GM12874 (cell line): ENCODE results near the gene BBC3.

Experiments used
- CTCF ChIP-seq: IDR thresholded peaks from 2 replicates; pipeline ENCODE4 v1.5.1; 2011; ENCODE audit warnings: low read depth, mild to moderate bottlenecking, control low read depth, low read length, moderate library complexity; ENCODE audit not compliant: insufficient read depth

Gene BBC3

GRCh38 chr19:47240556-47240955 lies 9.6 kb upstream of the BBC3 start:
- TF ChIP-seq CTCF, result no peak

- no peak for TF ChIP-seq CTCF
Measured at GRCh38 chr19:47239610-47240296, 8.8 kb upstream of the BBC3 start.

GRCh38 chr19:47239152-47239551 lies 8.2 kb upstream of the BBC3 start:
- no peak for TF ChIP-seq CTCF

GRCh38 chr19:47236072-47236675 lies 5.2 kb upstream of the BBC3 start:
- no peak for TF ChIP-seq CTCF

- TF ChIP-seq CTCF, result no peak
Measured at GRCh38 chr19:47232422-47233211, 1.6 kb upstream of the BBC3 start.

- TF ChIP-seq CTCF, result no peak
Measured at GRCh38 chr19:47231215-47232054, 436 bp upstream of the BBC3 start.
